GM23338 (cell line): ENCODE data around the gene FYB2. TPM values are rescaled to one million over a fixed set of nuclear protein-coding genes. Genes with fewer than 3 reads are reported as not detected.

Experiments
- ATAC-seq: fragments of 200-7000 bp; cut with Tn5 transposase; 3 replicates; pipeline ENCODE4 v1.9.1; 2020
- DNase-seq: peaks from one replicate; pipeline ENCODE4 v3.0.0-alpha.2; 2015; ENCODE audit warnings: low spot score
- H2AFZ ChIP-seq: fragments of 200-600 bp; sonication (generic); 2 replicates; pipeline ENCODE4 v1.8.0; 2016; ENCODE audit warnings: antibody characterized with exemption, mild to moderate bottlenecking, moderate library complexity
- H3F3A ChIP-seq: fragments of 200-600 bp; sonication (generic); replicated peaks from 2 replicates; pipeline ENCODE4 v1.8.0; 2017; ENCODE audit warnings: antibody characterized with exemption, mixed run types, low read depth
- H3K27ac ChIP-seq: fragments of 200-600 bp; sonication (generic); 2 replicates; pipeline ENCODE4 v1.6.1; 2016; ENCODE audit warnings: low read depth
- H3K27me3 ChIP-seq: fragments of 200-600 bp; sonication (generic); 2 replicates; pipeline ENCODE4 v1.8.0; 2016; ENCODE audit warnings: mild to moderate bottlenecking, mixed run types, moderate library complexity; ENCODE audit not compliant: insufficient read depth
- H3K36me3 ChIP-seq: fragments of 200-600 bp; sonication (generic); 2 replicates; pipeline ENCODE4 v1.8.0; 2016; ENCODE audit warnings: mild to moderate bottlenecking; ENCODE audit not compliant: insufficient read depth
- H3K4me1 ChIP-seq: fragments of 200-600 bp; sonication (generic); 2 replicates; pipeline ENCODE4 v1.8.0; 2016; ENCODE audit warnings: mild to moderate bottlenecking, moderate library complexity; ENCODE audit not compliant: insufficient read depth
- H3K4me2 ChIP-seq: fragments of 200-600 bp; sonication (generic); 2 replicates; pipeline ENCODE4 v1.7.1; 2017; ENCODE audit warnings: mixed run types
- H3K4me3 ChIP-seq: fragments of 200-600 bp; sonication (generic); 2 replicates; pipeline ENCODE4 v1.6.1; 2016; ENCODE audit warnings: mixed run types
- H3K79me2 ChIP-seq: fragments of 200-600 bp; sonication (generic); replicated peaks from 2 replicates; pipeline ENCODE4 v1.8.0; 2017; ENCODE audit warnings: mild to moderate bottlenecking; ENCODE audit not compliant: insufficient read depth
- H3K9me2 ChIP-seq: fragments of 200-600 bp; sonication (generic); 2 replicates; pipeline ENCODE4 v1.8.0; 2017; ENCODE audit not compliant: insufficient read depth
- H4K20me1 ChIP-seq: fragments of 200-600 bp; sonication (generic); replicated peaks from 2 replicates; pipeline ENCODE4 v1.8.0; 2017; ENCODE audit warnings: mild to moderate bottlenecking; ENCODE audit not compliant: insufficient read depth
- H3K27ac Mint-ChIP-seq: 2 replicates; pipeline ENCODE4 v1.8.0; 2020; ENCODE audit warnings: inconsistent platforms, mild to moderate bottlenecking, moderate library complexity, mixed read lengths
- H3K27me3 Mint-ChIP-seq: 3 replicates; pipeline ENCODE4 v1.8.0; 2022; ENCODE audit warnings: low read depth, mild to moderate bottlenecking, moderate library complexity, mixed read lengths, inconsistent platforms; ENCODE audit not compliant: insufficient read depth, poor library complexity
- H3K36me3 Mint-ChIP-seq: 3 replicates; pipeline ENCODE4 v1.8.0; 2021; ENCODE audit warnings: low read depth, mild to moderate bottlenecking, inconsistent platforms, moderate library complexity, mixed read lengths
- H3K4me1 Mint-ChIP-seq: 3 replicates; pipeline ENCODE4 v1.8.0; 2020; ENCODE audit warnings: mild to moderate bottlenecking, inconsistent platforms, mixed read lengths
- H3K4me3 Mint-ChIP-seq: 3 replicates; pipeline ENCODE4 v1.8.0; 2021; ENCODE audit warnings: moderate library complexity, mild to moderate bottlenecking, inconsistent platforms, mixed read lengths
- H3K9me3 Mint-ChIP-seq: 3 replicates; pipeline ENCODE4 v1.8.0; 2020; ENCODE audit warnings: moderate library complexity, mild to moderate bottlenecking, inconsistent platforms, mixed read lengths
- CREB1 ChIP-seq: fragments of 250-450 bp; sonication (Bioruptor Pico); IDR thresholded peaks from 2 replicates; pipeline ENCODE4 v1.5.0; 2020; ENCODE audit warnings: low read depth, mild to moderate bottlenecking, moderate library complexity
- ETS1 ChIP-seq: IDR thresholded peaks from 2 replicates; pipeline ENCODE4 v1.6.1; 2016; ENCODE audit warnings: antibody characterized with exemption
- EZH2 ChIP-seq: fragments of 200-600 bp; sonication (generic); IDR thresholded peaks from one replicate; pipeline ENCODE4 v1.8.0; 2017; ENCODE audit warnings: antibody characterized with exemption, mild to moderate bottlenecking, low read depth; ENCODE audit not compliant: unreplicated experiment
- EZH2phosphoT487 ChIP-seq: fragments of 200-600 bp; sonication (generic); IDR thresholded peaks from one replicate; pipeline ENCODE4 v1.8.1; 2018; ENCODE audit warnings: antibody characterized with exemption; ENCODE audit not compliant: unreplicated experiment
- JUNB ChIP-seq: IDR thresholded peaks from one replicate; pipeline ENCODE4 v1.6.1; 2016; ENCODE audit warnings: antibody characterized with exemption; ENCODE audit not compliant: unreplicated experiment
- NANOG ChIP-seq: IDR thresholded peaks from 2 replicates; pipeline ENCODE4 v1.6.1; 2016; ENCODE audit warnings: antibody characterized with exemption, borderline replicate concordance
- POLR2AphosphoS5 ChIP-seq: IDR thresholded peaks from 2 replicates; pipeline ENCODE4 v1.6.1; 2016; ENCODE audit warnings: antibody characterized with exemption, low read depth
- STAT1 ChIP-seq: IDR thresholded peaks from one replicate; pipeline ENCODE4 v1.6.1; 2016; ENCODE audit warnings: antibody characterized with exemption; ENCODE audit not compliant: unreplicated experiment
- ZNF114 ChIP-seq: fragments of 250-450 bp; sonication (Bioruptor Pico); IDR thresholded peaks from 2 replicates; pipeline ENCODE4 v1.5.0; 2020; ENCODE audit warnings: mild to moderate bottlenecking, moderate library complexity
- ZNF331 ChIP-seq: fragments of 250-450 bp; sonication (Bioruptor Pico); IDR thresholded peaks from 2 replicates; pipeline ENCODE4 v1.5.0; 2020; ENCODE audit warnings: low read depth, mild to moderate bottlenecking, moderate library complexity
- polyA plus RNA-seq: library from polyadenylated mRNA; unstranded; fragments of >200 nt; fragmentation: Nextera tagmentation; extraction: Ambion mirVana; gene quantifications from 2 replicates; pipeline ENCODE4 v1.2.1, GENCODE V29; 2016
- total RNA-seq: library from RNA; depleted of rRNA; stranded (reverse); fragments of >200 nt; shearing (Covaris generic); gene quantifications from 2 replicates; pipeline ENCODE4 v1.2.3, GENCODE V29; 2014
- TF ChIP-seq, protein P1 (sequence below): IDR thresholded peaks from one replicate; pipeline ENCODE4 v1.6.1; 2018; ENCODE audit warnings: antibody characterized with exemption; ENCODE audit not compliant: unreplicated experiment
- TF ChIP-seq, protein P2 (sequence below): fragments of 250-450 bp; sonication (Bioruptor Pico); IDR thresholded peaks from 2 replicates; pipeline ENCODE4 v1.5.0; 2020; ENCODE audit warnings: mild to moderate bottlenecking, moderate library complexity
- TF ChIP-seq, protein P3 (sequence below), 2 experiments: fragments of 200-600 bp in 1 of 2; sonication (generic) in 1 of 2; conservative IDR thresholded peaks; 2 replicates each; pipeline versions ENCODE4 v1.5.1 to v1.6.1; 2016 to 2017; ENCODE audit warnings: antibody characterized with exemption in 2 of 2, low read depth in 2 of 2, mild to moderate bottlenecking in 2 of 2, moderate library complexity in 1 of 2

FYB2 gene
- total and polyA plus RNA-seq, 2 experiments from 2014 or later, result 0.39 TPM; not detected in 1

DNA sequence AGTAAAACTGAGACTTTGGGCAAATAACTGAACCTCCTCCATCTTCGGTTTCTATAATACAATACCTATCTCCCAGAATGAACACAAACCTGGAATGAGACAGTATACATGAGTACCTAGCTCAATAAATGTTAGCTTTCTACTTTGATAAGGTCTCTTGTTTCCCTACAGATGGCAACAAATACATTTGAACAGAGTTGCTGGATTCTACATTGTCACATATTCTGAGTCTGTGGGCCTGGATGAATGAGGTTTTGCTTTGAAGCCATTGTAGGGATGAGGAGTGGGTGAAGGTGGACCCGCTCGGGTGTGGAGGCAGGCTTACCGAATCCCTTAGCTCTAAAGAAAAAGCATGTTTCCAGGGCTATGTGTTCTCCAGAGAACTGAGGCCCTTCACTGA lies 13.9 kb upstream of the FYB2 start:
- Mint-ChIP-seq H3K27ac (no peak overlapping the region), H3K9me3 (no peaks in the 10 kb centered on the region; the same call in none of the 3 replicates), H3K27me3 (no peaks in the 10 kb centered on the region), H3K4me3 (no peak overlapping the region), H3K36me3 (no peaks in the 10 kb centered on the region; the same call in 2 of the 3 replicates), H3K4me1 (peaks cover 9% of the 10 kb centered on the region; the same call in 2 of the 3 replicates)
- Histone ChIP-seq H4K20me1 (no peaks in the 10 kb centered on the region), H3K36me3 (no peaks in the 10 kb centered on the region), H3F3A (no peaks in the 10 kb centered on the region), H3K27ac (no peak overlapping the region), H2AFZ (no peak overlapping the region), H3K9me2 (no peaks in the 10 kb centered on the region), H3K4me2 (no peak overlapping the region), H3K79me2 (no peaks in the 10 kb centered on the region), H3K4me1 (no peaks in the 10 kb centered on the region), H3K27me3 (no peaks in the 10 kb centered on the region), H3K4me3 (no peak overlapping the region)
- DNase-seq, result no peak
- TF ChIP-seq ZNF114 (CRISPR knock-in tag) (no peak), JUNB (no peak), CREB1 (no peak), STAT1 (no peak), EZH2phosphoT487 (no peak), ZNF331 (CRISPR knock-in tag) (no peak), EZH2 (no peak), ETS1 (no peak), NANOG (no peak), POLR2AphosphoS5 (no peak)
- TF ChIP-seq, protein P1, sequence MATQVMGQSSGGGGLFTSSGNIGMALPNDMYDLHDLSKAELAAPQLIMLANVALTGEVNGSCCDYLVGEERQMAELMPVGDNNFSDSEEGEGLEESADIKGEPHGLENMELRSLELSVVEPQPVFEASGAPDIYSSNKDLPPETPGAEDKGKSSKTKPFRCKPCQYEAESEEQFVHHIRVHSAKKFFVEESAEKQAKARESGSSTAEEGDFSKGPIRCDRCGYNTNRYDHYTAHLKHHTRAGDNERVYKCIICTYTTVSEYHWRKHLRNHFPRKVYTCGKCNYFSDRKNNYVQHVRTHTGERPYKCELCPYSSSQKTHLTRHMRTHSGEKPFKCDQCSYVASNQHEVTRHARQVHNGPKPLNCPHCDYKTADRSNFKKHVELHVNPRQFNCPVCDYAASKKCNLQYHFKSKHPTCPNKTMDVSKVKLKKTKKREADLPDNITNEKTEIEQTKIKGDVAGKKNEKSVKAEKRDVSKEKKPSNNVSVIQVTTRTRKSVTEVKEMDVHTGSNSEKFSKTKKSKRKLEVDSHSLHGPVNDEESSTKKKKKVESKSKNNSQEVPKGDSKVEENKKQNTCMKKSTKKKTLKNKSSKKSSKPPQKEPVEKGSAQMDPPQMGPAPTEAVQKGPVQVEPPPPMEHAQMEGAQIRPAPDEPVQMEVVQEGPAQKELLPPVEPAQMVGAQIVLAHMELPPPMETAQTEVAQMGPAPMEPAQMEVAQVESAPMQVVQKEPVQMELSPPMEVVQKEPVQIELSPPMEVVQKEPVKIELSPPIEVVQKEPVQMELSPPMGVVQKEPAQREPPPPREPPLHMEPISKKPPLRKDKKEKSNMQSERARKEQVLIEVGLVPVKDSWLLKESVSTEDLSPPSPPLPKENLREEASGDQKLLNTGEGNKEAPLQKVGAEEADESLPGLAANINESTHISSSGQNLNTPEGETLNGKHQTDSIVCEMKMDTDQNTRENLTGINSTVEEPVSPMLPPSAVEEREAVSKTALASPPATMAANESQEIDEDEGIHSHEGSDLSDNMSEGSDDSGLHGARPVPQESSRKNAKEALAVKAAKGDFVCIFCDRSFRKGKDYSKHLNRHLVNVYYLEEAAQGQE, result no peak
- TF ChIP-seq, protein P2, sequence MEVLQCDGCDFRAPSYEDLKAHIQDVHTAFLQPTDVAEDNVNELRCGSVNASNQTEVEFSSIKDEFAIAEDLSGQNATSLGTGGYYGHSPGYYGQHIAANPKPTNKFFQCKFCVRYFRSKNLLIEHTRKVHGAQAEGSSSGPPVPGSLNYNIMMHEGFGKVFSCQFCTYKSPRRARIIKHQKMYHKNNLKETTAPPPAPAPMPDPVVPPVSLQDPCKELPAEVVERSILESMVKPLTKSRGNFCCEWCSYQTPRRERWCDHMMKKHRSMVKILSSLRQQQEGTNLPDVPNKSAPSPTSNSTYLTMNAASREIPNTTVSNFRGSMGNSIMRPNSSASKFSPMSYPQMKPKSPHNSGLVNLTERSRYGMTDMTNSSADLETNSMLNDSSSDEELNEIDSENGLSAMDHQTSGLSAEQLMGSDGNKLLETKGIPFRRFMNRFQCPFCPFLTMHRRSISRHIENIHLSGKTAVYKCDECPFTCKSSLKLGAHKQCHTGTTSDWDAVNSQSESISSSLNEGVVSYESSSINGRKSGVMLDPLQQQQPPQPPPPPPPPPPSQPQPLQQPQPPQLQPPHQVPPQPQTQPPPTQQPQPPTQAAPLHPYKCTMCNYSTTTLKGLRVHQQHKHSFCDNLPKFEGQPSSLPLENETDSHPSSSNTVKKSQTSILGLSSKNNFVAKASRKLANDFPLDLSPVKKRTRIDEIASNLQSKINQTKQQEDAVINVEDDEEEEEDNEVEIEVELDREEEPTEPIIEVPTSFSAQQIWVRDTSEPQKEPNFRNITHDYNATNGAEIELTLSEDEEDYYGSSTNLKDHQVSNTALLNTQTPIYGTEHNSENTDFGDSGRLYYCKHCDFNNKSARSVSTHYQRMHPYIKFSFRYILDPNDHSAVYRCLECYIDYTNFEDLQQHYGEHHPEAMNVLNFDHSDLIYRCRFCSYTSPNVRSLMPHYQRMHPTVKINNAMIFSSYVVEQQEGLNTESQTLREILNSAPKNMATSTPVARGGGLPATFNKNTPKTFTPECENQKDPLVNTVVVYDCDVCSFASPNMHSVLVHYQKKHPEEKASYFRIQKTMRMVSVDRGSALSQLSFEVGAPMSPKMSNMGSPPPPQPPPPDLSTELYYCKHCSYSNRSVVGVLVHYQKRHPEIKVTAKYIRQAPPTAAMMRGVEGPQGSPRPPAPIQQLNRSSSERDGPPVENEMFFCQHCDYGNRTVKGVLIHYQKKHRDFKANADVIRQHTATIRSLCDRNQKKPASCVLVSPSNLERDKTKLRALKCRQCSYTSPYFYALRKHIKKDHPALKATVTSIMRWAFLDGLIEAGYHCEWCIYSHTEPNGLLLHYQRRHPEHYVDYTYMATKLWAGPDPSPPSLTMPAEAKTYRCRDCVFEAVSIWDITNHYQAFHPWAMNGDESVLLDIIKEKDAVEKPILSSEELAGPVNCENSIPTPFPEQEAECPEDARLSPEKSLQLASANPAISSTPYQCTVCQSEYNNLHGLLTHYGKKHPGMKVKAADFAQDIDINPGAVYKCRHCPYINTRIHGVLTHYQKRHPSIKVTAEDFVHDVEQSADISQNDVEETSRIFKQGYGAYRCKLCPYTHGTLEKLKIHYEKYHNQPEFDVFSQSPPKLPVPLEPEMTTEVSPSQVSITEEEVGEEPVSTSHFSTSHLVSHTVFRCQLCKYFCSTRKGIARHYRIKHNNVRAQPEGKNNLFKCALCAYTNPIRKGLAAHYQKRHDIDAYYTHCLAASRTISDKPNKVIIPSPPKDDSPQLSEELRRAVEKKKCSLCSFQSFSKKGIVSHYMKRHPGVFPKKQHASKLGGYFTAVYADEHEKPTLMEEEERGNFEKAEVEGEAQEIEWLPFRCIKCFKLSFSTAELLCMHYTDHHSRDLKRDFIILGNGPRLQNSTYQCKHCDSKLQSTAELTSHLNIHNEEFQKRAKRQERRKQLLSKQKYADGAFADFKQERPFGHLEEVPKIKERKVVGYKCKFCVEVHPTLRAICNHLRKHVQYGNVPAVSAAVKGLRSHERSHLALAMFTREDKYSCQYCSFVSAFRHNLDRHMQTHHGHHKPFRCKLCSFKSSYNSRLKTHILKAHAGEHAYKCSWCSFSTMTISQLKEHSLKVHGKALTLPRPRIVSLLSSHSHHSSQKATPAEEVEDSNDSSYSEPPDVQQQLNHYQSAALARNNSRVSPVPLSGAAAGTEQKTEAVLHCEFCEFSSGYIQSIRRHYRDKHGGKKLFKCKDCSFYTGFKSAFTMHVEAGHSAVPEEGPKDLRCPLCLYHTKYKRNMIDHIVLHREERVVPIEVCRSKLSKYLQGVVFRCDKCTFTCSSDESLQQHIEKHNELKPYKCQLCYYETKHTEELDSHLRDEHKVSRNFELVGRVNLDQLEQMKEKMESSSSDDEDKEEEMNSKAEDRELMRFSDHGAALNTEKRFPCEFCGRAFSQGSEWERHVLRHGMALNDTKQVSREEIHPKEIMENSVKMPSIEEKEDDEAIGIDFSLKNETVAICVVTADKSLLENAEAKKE (CRISPR knock-in tag), result no peak
- TF ChIP-seq, protein P3, sequence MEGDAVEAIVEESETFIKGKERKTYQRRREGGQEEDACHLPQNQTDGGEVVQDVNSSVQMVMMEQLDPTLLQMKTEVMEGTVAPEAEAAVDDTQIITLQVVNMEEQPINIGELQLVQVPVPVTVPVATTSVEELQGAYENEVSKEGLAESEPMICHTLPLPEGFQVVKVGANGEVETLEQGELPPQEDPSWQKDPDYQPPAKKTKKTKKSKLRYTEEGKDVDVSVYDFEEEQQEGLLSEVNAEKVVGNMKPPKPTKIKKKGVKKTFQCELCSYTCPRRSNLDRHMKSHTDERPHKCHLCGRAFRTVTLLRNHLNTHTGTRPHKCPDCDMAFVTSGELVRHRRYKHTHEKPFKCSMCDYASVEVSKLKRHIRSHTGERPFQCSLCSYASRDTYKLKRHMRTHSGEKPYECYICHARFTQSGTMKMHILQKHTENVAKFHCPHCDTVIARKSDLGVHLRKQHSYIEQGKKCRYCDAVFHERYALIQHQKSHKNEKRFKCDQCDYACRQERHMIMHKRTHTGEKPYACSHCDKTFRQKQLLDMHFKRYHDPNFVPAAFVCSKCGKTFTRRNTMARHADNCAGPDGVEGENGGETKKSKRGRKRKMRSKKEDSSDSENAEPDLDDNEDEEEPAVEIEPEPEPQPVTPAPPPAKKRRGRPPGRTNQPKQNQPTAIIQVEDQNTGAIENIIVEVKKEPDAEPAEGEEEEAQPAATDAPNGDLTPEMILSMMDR (conservative IDR thresholded peaks at IDR 0.05; ENCODE audit: low read depth in 2 of 2), result no peak
- no peak for ATAC-seq
